Right lobe of liver (tissue), 6 donors: ENCODE measurements around the gene COLEC11. TPM values are rescaled to one million over a fixed set of nuclear protein-coding genes. Genes with fewer than 3 reads are reported as not detected.

Source experiments
- ATAC-seq, 4 donors: fragments of 200-7000 bp; cut with Tn5 transposase; one replicate each; pipeline ENCODE4 v1.9.1; 2020; ENCODE audit warnings: mild to moderate bottlenecking in 4 of 4, moderate library complexity in 4 of 4
- DNase-seq, 3 donors: peaks; one replicate each; pipeline ENCODE4 v3.0.0-alpha.2; 2020
- H3K27ac ChIP-seq, 3 donors: fragments of 200-600 bp; one replicate each; pipeline ENCODE4 v1.8.0; 2022
- H3K27me3 ChIP-seq, 2 donors: fragments of 200-600 bp; one replicate each; pipeline ENCODE4 v1.8.0; 2022
- H3K36me3 ChIP-seq, 4 donors: fragments of 200-600 bp; sonication (generic) in 1 of 4; one replicate each; pipeline versions ENCODE4 v1.5.1 to v1.8.0; 2017 to 2022; ENCODE audit warnings: control low read depth in 1 of 4
- H3K4me1 ChIP-seq, 4 donors: fragments of 200-600 bp; sonication (generic) in 1 of 4; one replicate each; pipeline versions ENCODE4 v1.5.1 to v1.8.0; 2017 to 2022; ENCODE audit warnings: control low read depth in 1 of 4
- H3K4me3 ChIP-seq, 3 donors: fragments of 200-600 bp; one replicate each; pipeline ENCODE4 v1.8.0; 2022
- H3K9me3 ChIP-seq, 4 donors: fragments of 200-600 bp; sonication (generic) in 1 of 4; one replicate each; pipeline versions ENCODE4 v1.5.1 to v1.8.0; 2017 to 2022; ENCODE audit warnings: control low read depth in 1 of 4
- CTCF ChIP-seq, 4 donors: fragments of 200-600 bp in 3 of 4; fragments of 450-650 bp in 1 of 4; IDR thresholded peaks; one replicate each; pipeline versions ENCODE4 v1.5.1 to v1.8.0; 2016 to 2022; ENCODE audit warnings: antibody characterized with exemption in 4 of 4, mild to moderate bottlenecking in 2 of 4
- POLR2A ChIP-seq: fragments of 450-650 bp; IDR thresholded peaks from one replicate; pipeline ENCODE4 v1.6.1; 2017; ENCODE audit warnings: antibody characterized with exemption, mild to moderate bottlenecking
- WGBS: methylation state at CpG from one replicate; pipeline ENCODE4 v1.1.6; 2018; ENCODE audit warnings: low coverage, low lambda C conversion rate; ENCODE audit not compliant: insufficient coverage; ENCODE audit errors: missing lambda C conversion rate; 5-methylcytosine and 5-hydroxymethylcytosine counted together
- intact Hi-C, 2 donors: fragments of 100-400 bp; cut with DNase I; formaldehyde crosslinking; loops; one replicate each; pipeline versions ENCODE4 v1.11.2 to v1.14.1; 2022
- total RNA-seq, 6 experiments: library from RNA; depleted of rRNA in 2 of 6; stranded (reverse); fragments of >200 nt in 2 of 6; fragmentation: NEBNext Ultra II Directional in 3 of 6; extraction: Animal tissue kit (Norgen Biotek cat#: 25700) in 3 of 6; gene quantifications; one replicate each; pipeline versions ENCODE4 v1.1.0 to v1.2.4, GENCODE V29; 2016 to 2023
- donor health status: DM: no; HTN: yes; CAD: no.
- donor health status: DM: no; HTN: no; CAD: no.
- donor health status: DM: no; HTN: no; CAD: no.
- donor health status: DM: no; HTN: yes; CAD: no.
- donor health status: DM: no; HTN: yes; CAD: no.

The COLEC11 gene
- total RNA-seq, 6 experiments from 2014 or later = 25.2 to 58.6 (median 41.1) TPM

- Histone ChIP-seq H3K4me3 (no peak overlapping the region), H3K9me3 (no peaks in the 10 kb centered on the region), H3K27me3 (no peaks in the 10 kb centered on the region), H3K4me1 (no peaks in the 10 kb centered on the region), H3K36me3 (no peaks in the 10 kb centered on the region), H3K27ac (no peak overlapping the region)
- intact Hi-C loops = no loop called here
- WGBS = 90% methylated on average over 2 of the region's 13 CpGs
- DNase-seq (no peak), ATAC-seq (no peak)
- TF ChIP-seq POLR2A (no peak), CTCF (IDR thresholded peaks at IDR 0.05) (no peak)
Measured at GRCh38 chr2:3636586-3637310, 41.8 kb downstream of the COLEC11 start.

- Histone ChIP-seq H3K36me3 (no peaks in the 10 kb centered on the region), H3K27me3 (no peaks in the 10 kb centered on the region), H3K4me1 (no peaks in the 10 kb centered on the region), H3K9me3 (no peaks in the 10 kb centered on the region), H3K4me3 (no peak overlapping the region), H3K27ac (no peak overlapping the region)
- TF ChIP-seq CTCF (IDR thresholded peaks at IDR 0.05) (no peak), POLR2A (no peak)
- intact Hi-C loops = no loop called here
- 72% methylated on average over 7 of the region's 11 CpGs for WGBS
- ATAC-seq = no peak
- no peak for DNase-seq
Measured at GRCh38 chr2:3637311-3637675, 42.4 kb downstream of the COLEC11 start.

- intact Hi-C loops = no loop called here
- Histone ChIP-seq H3K9me3 (no peaks in the 10 kb centered on the region), H3K27me3 (no peaks in the 10 kb centered on the region), H3K4me1 (no peaks in the 10 kb centered on the region), H3K4me3 (no peak overlapping the region), H3K27ac (no peak overlapping the region), H3K36me3 (no peaks in the 10 kb centered on the region)
- DNase-seq = peak in 1 of 3 donors; percentile 38
- no peak for ATAC-seq
- TF ChIP-seq CTCF (IDR thresholded peaks at IDR 0.05) (no peak), POLR2A (no peak)
- WGBS = 34% methylated on average over 2 of the region's 30 CpGs
Measured at GRCh38 chr2:3637692-3638455, 43.0 kb downstream of the COLEC11 start.

GRCh38 chr2:3638456-3638810 lies 43.5 kb downstream of the COLEC11 start:
- WGBS = no CpG with 5 or more reads among the region's 8 CpGs
- no peak for TF ChIP-seq POLR2A
- no peak for TF ChIP-seq CTCF (IDR thresholded peaks at IDR 0.05)
- Histone ChIP-seq H3K4me1 (no peaks in the 10 kb centered on the region), H3K4me3 (no peak overlapping the region), H3K27ac (no peak overlapping the region), H3K36me3 (no peaks in the 10 kb centered on the region), H3K9me3 (no peaks in the 10 kb centered on the region), H3K27me3 (no peaks in the 10 kb centered on the region)
- intact Hi-C loops = no loop called here
- ATAC-seq (no peak), DNase-seq (no peak)
